ENCODE data around the gene MAN2B2.

- TF ChIP-seq CTCF (IDR thresholded peaks at IDR 0.05 in 4 of 5, conservative IDR thresholded peaks at IDR 0.05 in 1 of 5) = no peak
- no peak for TF ChIP-seq POLR2A (IDR thresholded peaks at IDR 0.05)
Observed at GRCh38 chr4:6626066-6626465, 51.1 kb downstream of the MAN2B2 start.
